ENCODE measurements around the gene ACO1.

The ACO1 gene

DNA sequence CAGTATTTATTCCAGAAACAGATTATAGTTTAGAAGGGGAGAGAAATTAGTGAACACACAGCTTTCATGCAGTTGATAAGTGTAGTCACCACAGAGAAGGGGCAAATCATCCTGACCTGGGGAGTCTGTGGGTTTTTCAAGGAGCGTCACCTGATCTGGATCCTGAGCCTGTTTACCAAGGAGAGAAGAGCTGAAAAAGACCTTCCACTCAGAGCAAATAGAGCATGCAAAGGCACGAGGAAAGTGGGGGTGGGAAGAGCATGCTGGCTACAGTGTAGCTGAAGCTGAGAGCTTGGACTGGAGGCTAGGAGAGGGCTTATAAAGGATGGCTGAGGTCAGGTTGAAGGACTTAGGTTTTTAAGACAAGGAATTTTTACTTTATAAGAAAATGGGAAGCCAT is 30.4 kb downstream of the ACO1 start:
- H3K4me3 ChIP-seq (ENCODE audit: low read depth, low read length) = no peak overlapping the region

DNA sequence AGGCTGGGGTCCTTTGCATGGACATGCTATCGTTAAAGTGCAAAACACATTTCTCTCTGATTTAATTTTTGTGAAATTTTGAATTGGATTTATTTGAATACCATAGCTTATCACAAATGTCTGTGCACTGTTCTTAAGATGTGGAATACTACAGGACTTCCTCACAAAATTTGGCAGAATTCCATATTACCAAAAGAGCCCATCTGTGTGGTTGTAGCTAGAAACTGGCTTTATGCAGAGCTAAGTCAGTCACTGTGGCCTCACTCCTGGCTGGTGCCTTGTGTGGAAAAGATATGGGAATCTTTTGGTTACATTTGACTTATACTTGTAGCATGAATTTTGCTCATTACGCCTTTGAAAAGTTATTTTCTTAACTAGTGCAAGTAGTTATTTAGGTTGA is 35.5 kb downstream of the ACO1 start:
- no peak overlapping the region for H3K4me3 ChIP-seq (ENCODE audit: low read depth, low read length)

- H3K4me3 ChIP-seq (ENCODE audit: low read depth, low read length) = no peak overlapping the region
These were observed 37.9 kb downstream of the ACO1 start for GRCh38 chr9:32422237-32422806.

DNA sequence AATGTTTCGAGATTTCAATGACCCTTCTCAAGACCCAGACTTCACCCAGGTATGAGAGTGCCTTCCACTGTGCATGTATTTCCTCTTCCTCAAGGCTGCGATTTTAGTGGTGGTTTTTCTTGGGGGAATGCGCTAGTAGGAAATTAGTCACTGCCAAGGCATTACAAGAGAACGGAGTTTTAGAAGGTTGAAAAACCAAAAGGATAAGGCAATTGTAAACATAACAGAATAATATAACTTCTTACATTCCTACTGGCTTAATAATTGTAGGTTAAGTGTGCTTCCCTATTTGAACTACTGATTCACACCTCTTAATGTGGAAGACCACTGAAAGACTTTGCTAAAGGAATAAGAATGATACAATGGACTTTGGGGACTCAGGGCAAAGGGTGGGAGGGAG is 38.9 kb downstream of the ACO1 start:
- no peak overlapping the region for H3K4me3 ChIP-seq (ENCODE audit: low read depth, low read length)

DNA sequence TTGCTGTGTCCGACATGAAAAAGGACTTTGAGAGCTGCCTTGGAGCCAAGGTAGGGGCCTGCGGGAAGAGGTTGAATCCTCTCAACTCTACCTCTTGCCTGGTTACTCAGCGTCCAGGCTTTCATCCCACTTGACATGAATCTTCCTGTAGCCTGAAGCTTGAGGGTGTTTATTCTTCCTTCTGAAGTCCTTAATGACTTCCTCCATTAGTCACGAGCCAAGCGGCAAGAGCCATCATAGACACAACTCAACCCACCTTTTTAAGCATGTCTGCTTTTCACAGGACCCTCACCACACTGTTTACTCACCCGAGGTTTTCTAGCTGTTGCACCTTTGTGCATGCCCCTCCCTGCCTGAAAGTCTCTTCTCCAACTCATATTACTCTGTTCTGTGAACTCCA is 40.2 kb downstream of the ACO1 start:
- no peak overlapping the region for H3K4me3 ChIP-seq (ENCODE audit: low read depth, low read length)

- no peak overlapping the region for H3K4me3 ChIP-seq (ENCODE audit: low read depth, low read length)
These were observed 42.0 kb downstream of the ACO1 start for GRCh38 chr9:32426278-32426939.

DNA sequence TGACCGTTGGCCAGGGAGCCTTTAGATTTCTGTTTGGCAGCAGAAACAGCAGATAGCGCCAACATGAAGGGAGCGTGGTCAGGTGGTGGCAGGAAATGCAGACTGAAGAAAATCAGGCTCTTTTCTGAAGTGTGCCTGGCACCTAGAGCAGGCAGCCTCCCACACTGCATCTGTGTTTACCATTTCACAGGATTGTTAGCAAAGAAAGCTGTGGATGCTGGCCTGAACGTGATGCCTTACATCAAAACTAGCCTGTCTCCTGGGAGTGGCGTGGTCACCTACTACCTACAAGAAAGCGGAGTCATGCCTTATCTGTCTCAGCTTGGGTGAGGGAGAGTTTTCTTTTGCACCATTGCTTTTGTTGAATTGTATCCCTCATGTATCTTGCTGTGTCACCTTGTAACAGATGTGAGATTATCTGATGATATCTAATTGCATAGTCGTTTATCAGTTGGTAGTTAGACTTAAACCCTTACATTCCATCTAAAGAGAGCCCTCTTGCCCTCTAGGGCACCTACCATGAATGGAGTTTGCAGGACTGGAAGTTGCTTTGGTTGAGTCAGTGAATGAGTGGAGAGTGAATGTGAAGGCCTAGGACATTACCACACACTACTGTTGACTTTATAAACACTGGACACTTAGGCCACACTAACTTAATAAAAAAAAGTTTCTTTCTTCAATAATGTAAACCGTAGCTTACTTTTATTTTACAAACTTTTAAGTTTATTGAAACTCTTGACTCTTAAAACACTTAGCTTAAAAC is 42.8 kb downstream of the ACO1 start:
- no peak overlapping the region for H3K4me3 ChIP-seq (ENCODE audit: low read depth, low read length)

DNA sequence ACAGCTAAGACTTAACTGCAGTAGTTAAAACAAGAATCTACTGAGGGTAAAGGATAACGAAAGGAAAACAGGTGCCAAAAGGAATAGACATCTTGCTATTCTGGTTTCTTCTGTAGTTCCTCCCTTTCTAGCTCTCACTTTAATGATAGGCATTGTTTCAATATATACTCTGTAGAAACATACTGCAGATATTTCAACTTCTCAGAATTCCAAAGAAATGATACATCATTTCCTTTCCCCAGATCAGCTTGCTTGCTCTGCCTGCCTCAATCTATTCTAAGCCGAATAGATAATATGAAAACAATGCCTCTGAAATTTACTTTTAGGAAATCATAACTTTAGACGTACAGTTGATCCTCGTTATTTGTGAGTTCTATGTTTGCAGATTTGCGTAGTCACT is 46.3 kb downstream of the ACO1 start:
- H3K4me3 ChIP-seq (ENCODE audit: low read depth, low read length) = no peak overlapping the region

DNA sequence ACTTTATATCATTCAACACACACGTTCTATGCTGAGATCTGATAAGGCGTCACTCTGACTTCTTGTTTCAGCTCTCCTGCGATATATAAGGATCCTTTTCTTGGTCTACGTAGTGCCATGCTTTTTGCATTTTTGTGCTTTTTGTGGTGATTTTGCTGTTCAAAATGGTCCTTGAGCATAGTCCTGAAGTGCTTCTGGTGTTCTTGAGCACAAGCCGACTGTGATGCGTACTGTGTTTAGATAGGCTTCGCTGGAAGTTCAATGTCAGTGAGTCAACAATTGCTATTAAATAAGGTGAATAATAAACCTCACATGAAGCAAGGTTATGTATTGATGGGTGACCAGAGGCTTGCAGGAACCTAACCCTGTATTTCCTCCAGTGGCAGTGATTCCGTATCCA is 46.8 kb downstream of the ACO1 start:
- no peak overlapping the region for H3K4me3 ChIP-seq (ENCODE audit: low read depth, low read length)

GRCh38 chr9:32431940-32432555 is 47.6 kb downstream of the ACO1 start:
- H3K4me3 ChIP-seq (ENCODE audit: low read depth, low read length) = no peak overlapping the region

- H3K4me3 ChIP-seq (ENCODE audit: low read depth, low read length) = no peak overlapping the region
These were observed 50.4 kb downstream of the ACO1 start for GRCh38 chr9:32434892-32435291.

DNA sequence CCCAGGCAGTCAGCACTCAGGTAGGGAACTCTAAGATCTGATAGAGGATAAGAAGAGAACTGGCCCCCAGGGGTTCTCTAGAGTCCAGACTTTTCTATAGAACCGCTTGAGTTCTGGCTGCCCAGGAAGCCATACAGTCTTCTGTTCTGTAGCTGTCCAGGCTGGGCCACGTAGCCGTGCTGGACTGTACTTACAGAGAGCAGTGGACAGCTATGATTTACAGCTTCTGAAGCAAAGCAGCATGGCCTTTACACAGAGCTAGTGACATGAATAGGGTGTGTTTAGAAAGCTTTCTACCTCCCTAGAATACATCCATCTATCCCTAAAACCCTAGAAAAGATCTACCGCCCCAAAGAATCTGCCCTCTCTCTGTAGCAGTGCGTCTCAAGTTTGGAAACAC is 57.2 kb downstream of the ACO1 start:
- no peak overlapping the region for H3K4me3 ChIP-seq (ENCODE audit: low read depth, low read length)

DNA sequence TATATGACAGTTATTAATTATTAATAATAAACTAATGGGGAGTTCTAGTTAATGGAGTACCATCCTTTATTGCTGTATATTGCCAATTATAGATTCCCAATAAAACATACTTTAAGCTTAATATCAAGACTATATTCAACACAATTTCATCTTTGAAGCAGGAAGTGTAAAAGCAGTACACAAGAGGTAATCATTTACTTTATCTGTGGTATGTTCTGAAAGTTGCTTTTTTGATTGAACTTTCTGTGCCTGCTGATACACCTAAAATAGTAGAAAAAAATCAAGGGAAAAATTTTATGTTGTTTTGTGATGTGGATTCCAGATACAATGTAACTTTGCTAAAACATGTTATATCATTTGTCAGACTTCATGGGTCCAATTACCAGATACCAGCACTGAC is 58.0 kb downstream of the ACO1 start:
- H3K4me3 ChIP-seq (ENCODE audit: low read depth, low read length) = no peak overlapping the region

DNA sequence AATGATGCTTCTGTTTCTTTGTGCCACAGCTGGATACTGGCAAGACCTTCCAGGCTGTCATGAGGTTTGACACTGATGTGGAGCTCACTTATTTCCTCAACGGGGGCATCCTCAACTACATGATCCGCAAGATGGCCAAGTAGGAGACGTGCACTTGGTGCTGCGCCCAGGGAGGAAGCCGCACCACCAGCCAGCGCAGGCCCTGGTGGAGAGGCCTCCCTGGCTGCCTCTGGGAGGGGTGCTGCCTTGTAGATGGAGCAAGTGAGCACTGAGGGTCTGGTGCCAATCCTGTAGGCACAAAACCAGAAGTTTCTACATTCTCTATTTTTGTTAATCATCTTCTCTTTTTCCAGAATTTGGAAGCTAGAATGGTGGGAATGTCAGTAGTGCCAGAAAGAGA is 65.5 kb downstream of the ACO1 start:
- no peak overlapping the region for H3K4me3 ChIP-seq (ENCODE audit: low read depth, low read length)

DNA sequence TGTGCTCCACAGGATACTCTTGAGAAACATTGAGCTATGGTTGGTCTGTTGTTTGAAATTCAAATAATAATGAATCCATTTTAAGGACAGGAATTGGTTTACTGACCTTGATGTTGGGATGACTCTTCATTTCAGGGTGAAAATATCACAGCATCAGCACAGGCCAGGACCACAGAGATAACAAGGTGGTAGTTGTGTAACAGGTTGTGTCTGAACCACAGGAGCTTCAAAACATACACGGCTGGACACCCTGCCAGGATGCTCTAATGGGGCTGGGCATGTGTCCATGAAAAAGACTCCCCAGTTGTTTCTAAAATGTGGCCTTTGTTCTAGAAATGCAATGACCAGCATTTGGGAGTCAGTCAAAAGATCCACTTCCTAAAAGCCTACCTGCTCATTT is 69.8 kb downstream of the ACO1 start:
- no peak overlapping the region for H3K4me3 ChIP-seq (ENCODE audit: low read depth, low read length)

- no peak overlapping the region for H3K4me3 ChIP-seq (ENCODE audit: low read depth, low read length)
These were observed 71.3 kb downstream of the ACO1 start for GRCh38 chr9:32455738-32456137.

GRCh38 chr9:32456564-32456963 is 72.1 kb downstream of the ACO1 start:
- no peak overlapping the region for H3K4me3 ChIP-seq (ENCODE audit: low read depth, low read length)

DNA sequence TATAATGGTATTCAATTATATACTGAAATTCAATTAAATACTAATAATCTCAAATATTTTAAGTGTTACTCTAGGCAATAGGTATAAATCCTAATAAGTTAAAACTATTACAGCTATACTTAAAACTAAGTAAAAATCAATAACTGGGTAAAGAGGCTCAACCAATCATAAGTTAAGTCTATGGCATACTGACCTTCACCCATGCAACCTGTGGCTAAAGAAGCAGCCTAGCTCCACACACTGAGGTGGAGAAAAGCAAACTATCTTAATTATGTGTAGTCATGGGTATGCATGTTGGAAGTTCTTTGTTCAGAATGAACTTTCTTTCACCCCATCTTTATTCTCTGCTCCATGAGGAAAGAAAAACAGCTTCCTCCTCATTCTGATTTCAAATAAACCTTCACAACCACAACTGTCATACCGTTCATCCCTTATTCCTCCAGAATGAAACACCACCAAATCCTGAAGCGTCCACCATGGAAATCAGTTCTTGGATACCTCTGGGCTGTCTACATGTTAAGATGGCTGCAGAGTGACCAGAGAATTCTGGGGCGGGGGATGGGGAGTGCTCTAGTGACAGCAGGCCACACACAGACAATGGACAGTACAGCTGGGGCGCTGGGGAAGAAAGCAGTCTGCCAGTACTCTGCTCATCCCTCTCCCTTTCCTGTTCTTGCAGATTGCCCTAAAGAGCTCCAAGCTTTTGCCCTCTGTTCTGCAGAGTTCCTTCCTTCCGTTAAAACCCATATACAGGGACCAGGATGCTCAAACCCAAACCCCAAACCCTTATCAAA is 79.3 kb downstream of the ACO1 start:
- no peak overlapping the region for H3K4me3 ChIP-seq (ENCODE audit: low read depth, low read length)

DNA sequence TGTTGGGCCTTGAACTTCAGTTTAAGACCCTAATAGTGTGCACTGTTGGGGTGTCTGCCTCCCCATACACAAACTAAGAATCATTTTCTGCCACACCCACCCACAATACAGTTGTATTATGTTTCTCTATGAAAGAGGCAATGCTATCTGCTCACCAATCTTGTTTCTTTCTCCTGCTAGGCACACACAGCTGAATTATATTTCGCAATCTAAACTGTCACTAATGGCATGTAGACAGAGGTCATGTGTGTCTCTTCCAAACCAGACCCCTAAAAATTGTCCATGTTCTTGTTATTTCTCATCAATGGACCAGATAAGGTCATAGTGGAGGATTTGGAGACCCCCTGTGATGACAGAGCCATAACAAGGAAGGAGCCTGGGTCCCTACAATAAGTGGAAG is 84.3 kb downstream of the ACO1 start:
- no peak overlapping the region for H3K4me3 ChIP-seq (ENCODE audit: low read depth, low read length)

GRCh38 chr9:32472344-32472743 is 87.9 kb downstream of the ACO1 start:
- no peak overlapping the region for H3K4me3 ChIP-seq (ENCODE audit: low read depth, low read length)

- no peak overlapping the region for H3K4me3 ChIP-seq (ENCODE audit: low read depth, low read length)
These were observed 98.9 kb downstream of the ACO1 start for GRCh38 chr9:32483343-32483742.
